Measurements from ENCODE around the gene CBY1.

CBY1 gene

GRCh38 chr22:38675833-38676232 lies 19.4 kb downstream of the CBY1 start:
- TF ChIP-seq POLR2A (IDR thresholded peaks at IDR 0.05; ENCODE audit: low read length) = no peak
- TF ChIP-seq GATA1 (IDR thresholded peaks at IDR 0.05; ENCODE audit: low read depth, low read length) = no peak
- peak; percentile 20 to 77 for DNase-seq

GRCh38 chr22:38681582-38682335 lies 25.3 kb downstream of the CBY1 start, which contains the start of gene TOMM22:
TSS of gene TOMM22 (plus strand) at chr22:38681957. CDS start at chr22:38681979, 22 bp downstream.
- TF ChIP-seq POLR2A (IDR thresholded peaks at IDR 0.05; ENCODE audit: low read length) (peak; percentile 88), GATA1 (IDR thresholded peaks at IDR 0.05; ENCODE audit: low read depth, low read length) (no peak)
- peak; percentile 92 to 94 for DNase-seq

DNA sequence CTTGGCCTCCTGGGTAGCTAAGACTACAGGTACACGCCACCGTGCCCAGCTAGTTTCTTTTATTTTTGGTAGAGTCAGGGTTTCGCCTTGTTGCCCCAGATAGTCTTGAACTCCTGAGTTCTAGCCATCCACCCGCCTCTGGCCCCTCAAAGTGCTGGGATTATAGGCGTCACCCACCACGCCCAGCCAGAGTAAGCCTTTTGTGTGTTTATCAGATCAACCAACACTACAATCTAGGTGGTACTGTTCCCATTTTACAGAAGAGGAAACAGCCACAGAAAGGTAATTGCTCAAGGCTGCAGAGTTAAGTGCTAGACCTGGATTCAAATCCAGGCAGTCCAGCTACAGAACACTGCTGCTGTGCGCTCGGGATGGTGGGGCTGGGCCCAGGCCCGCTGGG lies 28.5 kb downstream of the CBY1 start:
- no peak for TF ChIP-seq POLR2A (IDR thresholded peaks at IDR 0.05; ENCODE audit: low read length)
- TF ChIP-seq GATA1 (IDR thresholded peaks at IDR 0.05; ENCODE audit: low read depth, low read length) = no peak
- DNase-seq = peak in 1 of 2 experiments; percentile 57

DNA sequence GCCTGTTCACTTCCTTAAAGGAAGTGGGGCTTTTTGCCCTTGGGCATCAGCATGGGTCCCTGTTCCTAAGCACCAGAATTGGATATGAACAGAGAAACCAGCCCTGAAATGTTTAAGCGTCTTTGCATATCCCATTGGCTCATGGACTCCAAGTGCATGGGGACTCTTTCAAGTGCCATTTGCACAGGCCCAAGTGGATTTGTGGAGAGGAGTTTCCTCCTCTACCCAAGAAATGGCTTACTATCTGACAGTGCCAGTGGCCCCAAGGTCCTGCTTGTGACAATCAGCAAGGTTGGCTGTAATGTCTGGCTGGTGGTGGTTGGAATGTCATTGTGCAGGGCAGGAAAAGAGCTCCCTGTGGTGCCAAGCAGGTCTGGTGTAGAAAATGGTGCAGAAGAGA lies 29.3 kb downstream of the CBY1 start:
- TF ChIP-seq GATA1 (IDR thresholded peaks at IDR 0.05; ENCODE audit: low read depth, low read length) = no peak
- TF ChIP-seq POLR2A (IDR thresholded peaks at IDR 0.05; ENCODE audit: low read length) = no peak
- DNase-seq = no peak

- no peak for TF ChIP-seq GATA1 (IDR thresholded peaks at IDR 0.05; ENCODE audit: low read depth, low read length)
- no peak for DNase-seq
Measured at GRCh38 chr22:38689651-38690050, 33.2 kb downstream of the CBY1 start.

- peak in 1 of 2 experiments; percentile 59 for DNase-seq
- TF ChIP-seq POLR2A (IDR thresholded peaks at IDR 0.05; ENCODE audit: low read length) (no peak), GATA1 (IDR thresholded peaks at IDR 0.05; ENCODE audit: low read depth, low read length) (no peak)
Measured at GRCh38 chr22:38694049-38694448, 37.6 kb downstream of the CBY1 start.

DNA sequence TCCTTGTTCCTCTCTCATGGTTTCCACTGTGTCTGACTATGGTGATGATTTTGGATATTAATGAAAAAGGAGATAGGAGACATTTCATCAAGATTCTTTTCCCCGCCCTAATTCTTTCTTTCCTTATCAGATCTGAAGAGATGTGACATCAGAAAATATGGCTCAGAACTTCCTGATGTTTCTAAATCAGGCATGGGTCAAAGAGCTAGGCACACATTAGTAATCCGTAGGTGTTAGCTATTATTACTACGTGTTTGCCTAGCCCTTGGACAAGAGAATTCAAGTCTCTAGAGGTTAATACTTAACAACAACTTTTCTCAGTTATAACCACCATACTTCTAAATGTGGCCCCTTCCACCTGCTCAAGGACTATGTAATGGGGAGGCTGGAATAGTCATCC lies 38.5 kb downstream of the CBY1 start:
- TF ChIP-seq GATA1 (IDR thresholded peaks at IDR 0.05; ENCODE audit: low read depth, low read length) = no peak
- TF ChIP-seq POLR2A (IDR thresholded peaks at IDR 0.05; ENCODE audit: low read length) = peak; percentile 20
- peak in 1 of 2 experiments; percentile 28 for DNase-seq

GRCh38 chr22:38696606-38697424 lies 40.4 kb downstream of the CBY1 start:
- DNase-seq = peak; percentile 53 to 73
- TF ChIP-seq POLR2A (IDR thresholded peaks at IDR 0.05; ENCODE audit: low read length) (no peak), GATA1 (IDR thresholded peaks at IDR 0.05; ENCODE audit: low read depth, low read length) (no peak)

DNA sequence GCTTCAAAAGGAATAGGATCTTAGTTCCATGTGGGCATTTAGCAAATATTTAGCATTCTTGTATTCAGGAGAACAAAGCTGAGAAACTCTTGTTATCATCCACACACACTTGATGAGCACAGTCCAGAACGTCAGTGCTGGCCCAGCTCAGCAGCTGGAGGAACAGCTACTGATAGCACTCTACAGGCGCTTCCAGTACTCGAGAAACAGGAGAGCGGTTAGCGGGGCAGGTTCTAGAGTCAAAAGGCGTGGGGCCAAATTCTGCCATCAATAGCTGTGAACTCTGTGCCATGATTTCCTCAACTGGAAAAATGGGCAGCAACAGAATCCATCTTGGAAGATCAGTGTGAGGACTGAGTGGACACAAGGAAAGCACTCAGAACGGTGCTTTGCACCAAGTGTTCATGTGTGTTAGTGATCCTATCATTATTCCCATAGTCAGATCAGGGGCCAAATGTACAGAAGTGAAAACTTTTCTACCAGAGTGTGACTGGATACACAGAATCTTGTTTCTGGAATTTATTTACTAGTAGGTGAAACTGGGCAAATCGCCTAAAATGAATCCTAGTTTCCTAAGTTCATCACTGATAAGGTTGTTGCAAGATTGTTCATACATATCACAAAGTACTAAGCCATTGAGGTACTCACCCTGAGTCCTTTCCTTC lies 41.1 kb downstream of the CBY1 start:
- DNase-seq = peak; percentile 87 to 93
- TF ChIP-seq GATA1 (IDR thresholded peaks at IDR 0.05; ENCODE audit: low read depth, low read length) (no peak), POLR2A (IDR thresholded peaks at IDR 0.05; ENCODE audit: low read length) (peak; percentile 46)

DNA sequence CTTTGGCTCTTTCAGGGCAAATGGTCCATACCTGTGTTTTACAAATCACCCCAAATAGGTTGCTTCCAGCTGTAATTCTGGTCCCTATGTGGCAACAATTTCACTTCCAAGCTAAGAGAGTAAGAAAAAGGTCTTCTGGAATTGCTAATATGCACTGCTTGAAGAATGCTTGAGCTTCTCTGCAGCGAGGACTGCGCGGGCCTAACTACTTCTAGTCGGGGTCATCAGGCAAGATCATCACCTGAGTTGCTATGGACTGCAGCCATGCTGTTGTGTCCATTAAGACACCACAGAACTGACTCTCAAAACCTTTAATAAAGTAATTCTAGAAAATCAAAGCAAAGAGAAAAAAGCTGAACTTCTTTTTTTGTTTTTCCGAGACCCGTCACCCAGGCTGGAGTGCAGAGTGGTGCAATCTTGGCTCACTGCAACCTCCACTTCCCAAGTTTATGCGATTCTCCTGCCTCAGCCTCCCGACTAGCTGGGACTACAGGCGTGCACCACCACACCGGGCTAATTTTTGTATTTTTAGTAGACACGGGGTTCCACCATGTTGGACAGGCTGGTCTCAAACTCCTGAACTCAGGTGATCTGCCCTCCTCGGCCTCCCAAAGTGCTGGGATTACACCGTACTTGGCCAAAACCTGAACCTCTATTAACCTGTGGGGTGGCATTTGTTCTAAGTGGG lies 42.1 kb downstream of the CBY1 start:
- DNase-seq = no peak
- TF ChIP-seq GATA1 (IDR thresholded peaks at IDR 0.05; ENCODE audit: low read depth, low read length) (no peak), POLR2A (IDR thresholded peaks at IDR 0.05; ENCODE audit: low read length) (no peak)

DNA sequence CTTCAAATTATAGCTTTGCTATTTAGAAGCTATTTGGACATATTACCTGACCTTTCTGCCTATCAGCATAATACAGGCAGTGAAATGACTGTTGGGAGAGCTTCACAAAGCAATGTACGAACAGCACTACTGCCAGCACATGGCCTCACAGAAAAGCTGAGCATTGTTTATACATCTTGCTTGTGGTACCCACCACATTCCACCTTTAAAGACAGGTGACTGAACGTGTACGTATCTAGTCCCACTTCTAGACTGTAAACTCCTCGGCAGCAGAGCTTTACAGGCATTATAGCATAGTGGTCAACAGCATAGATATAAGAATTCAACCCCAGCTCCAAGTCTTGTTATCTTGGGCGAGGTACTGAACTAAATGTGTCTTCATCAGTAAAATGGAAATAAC lies 42.7 kb downstream of the CBY1 start:
- TF ChIP-seq POLR2A (IDR thresholded peaks at IDR 0.05; ENCODE audit: low read length) (no peak), GATA1 (IDR thresholded peaks at IDR 0.05; ENCODE audit: low read depth, low read length) (no peak)
- peak in 1 of 2 experiments; percentile 35 for DNase-seq

- DNase-seq = peak; percentile 35 to 57
- TF ChIP-seq GATA1 (IDR thresholded peaks at IDR 0.05; ENCODE audit: low read depth, low read length) (no peak), POLR2A (IDR thresholded peaks at IDR 0.05; ENCODE audit: low read length) (no peak)
Measured at GRCh38 chr22:38699784-38700183, 43.3 kb downstream of the CBY1 start.

GRCh38 chr22:38700270-38700788 lies 43.9 kb downstream of the CBY1 start:
- no peak for DNase-seq
- TF ChIP-seq GATA1 (IDR thresholded peaks at IDR 0.05; ENCODE audit: low read depth, low read length) (no peak), POLR2A (IDR thresholded peaks at IDR 0.05; ENCODE audit: low read length) (no peak)

Data from erythroblast (primary cell).